H1 (cell line): Measurements from ENCODE around the gene QSOX1. TPM values are rescaled to one million over a fixed set of nuclear protein-coding genes. Genes with fewer than 3 reads are reported as not detected.
"Not testable (repeated sequence)": the region's sequence is repeated elsewhere in the genome, so short reads cannot be mapped to it uniquely, and the experiment has no call there.

Source experiments
- CTCF ChIA-PET: fragments of 300-600 bp; sonication (Branson Sonifier 250); formaldehyde crosslinking; loops from one replicate; lab custom pipeline; 2021; ENCODE audit not compliant: partially characterized antibody; lab: Charles Lee
- POLR2A ChIA-PET: fragments of 300-600 bp; sonication (Branson Sonifier 250); formaldehyde crosslinking; loops from one replicate; lab custom pipeline; 2021; ENCODE audit warnings: inconsistent platforms; ENCODE audit not compliant: partially characterized antibody; lab: Charles Lee
- DNase-seq, 2 experiments: peaks; one replicate each; pipeline versions ENCODE4 v3.0.0 to v3.0.0-alpha.2; 2010 to 2022; ENCODE audit warnings: low spot score in 2 of 2, low read depth in 1 of 2, mixed read lengths in 1 of 2
- FAIRE-seq: peaks from 2 replicates; lab custom pipeline; 2011; peaks lifted over from hg19 to GRCh38; lab: Jason Lieb, UNC
- H2AFZ ChIP-seq: 2 replicates; pipeline ENCODE4 v1.8.1; 2012; ENCODE audit warnings: low read length, inconsistent platforms
- H2AK5ac ChIP-seq: 2 replicates; pipeline ENCODE4 v1.6.1; 2013; ENCODE audit warnings: low read depth, low read length
- H2BK120ac ChIP-seq: replicated peaks from 2 replicates; pipeline ENCODE3; 2013; ENCODE audit warnings: low read depth, low read length, inconsistent platforms
- H2BK12ac ChIP-seq: 2 replicates; pipeline ENCODE4 v1.6.1; 2013; ENCODE audit warnings: low read depth, low read length
- H2BK15ac ChIP-seq: 2 replicates; pipeline ENCODE4 v1.6.1; 2013; ENCODE audit warnings: low read length
- H2BK20ac ChIP-seq: 2 replicates; pipeline ENCODE4 v1.6.1; 2013; ENCODE audit warnings: low read length
- H2BK5ac ChIP-seq: 2 replicates; pipeline ENCODE4 v1.6.1; 2013; ENCODE audit warnings: low read depth, low read length
- H3K14ac ChIP-seq: 2 replicates; pipeline ENCODE4 v1.6.1; 2013; ENCODE audit warnings: inconsistent platforms; ENCODE audit not compliant: insufficient read length
- H3K18ac ChIP-seq: 2 replicates; pipeline ENCODE4 v1.6.1; 2013; ENCODE audit warnings: low read length; ENCODE audit errors: extremely low read depth
- H3K23ac ChIP-seq: 2 replicates; pipeline ENCODE4 v1.6.1; 2013; ENCODE audit warnings: inconsistent platforms; ENCODE audit not compliant: insufficient read length
- H3K23me2 ChIP-seq: 2 replicates; pipeline ENCODE4 v1.6.1; 2013; ENCODE audit warnings: low read depth, low read length
- H3K27ac ChIP-seq: 2 replicates; pipeline ENCODE4 v1.6.1; 2011; ENCODE audit warnings: low read depth, low read length, inconsistent platforms
- H3K27me3 ChIP-seq, 4 experiments: replicated peaks in 1 of 4; 1 replicate in 1 of 4; 2 replicates in 3 of 4; pipeline versions ENCODE4 v1.6.1 to v1.8.1; 2011 to 2013; ENCODE audit warnings: low read length in 3 of 4, mild to moderate bottlenecking in 3 of 4, inconsistent platforms in 2 of 4, mixed read lengths in 2 of 4, moderate library complexity in 1 of 4; ENCODE audit not compliant: control insufficient read depth in 3 of 4, insufficient read depth in 3 of 4; ENCODE audit errors: extremely low read depth in 1 of 4
- H3K36me3 ChIP-seq, 4 experiments: 2 replicates each; pipeline versions ENCODE4 v1.6.1 to v1.8.1; 2011 to 2013; ENCODE audit warnings: mild to moderate bottlenecking in 4 of 4, low read length in 3 of 4, moderate library complexity in 2 of 4, control low read depth in 1 of 4, inconsistent platforms in 1 of 4; ENCODE audit not compliant: insufficient read depth in 4 of 4, control insufficient read depth in 2 of 4
- H3K4ac ChIP-seq: replicated peaks from 2 replicates; pipeline ENCODE3; 2013; ENCODE audit warnings: low read length, low read depth, mixed read lengths, inconsistent platforms; ENCODE audit not compliant: insufficient read length
- H3K4me1 ChIP-seq, 4 experiments: replicated peaks in 1 of 4; 1 replicate in 1 of 4; 2 replicates in 3 of 4; pipeline versions ENCODE4 v1.6.1 to v1.8.1; 2011 to 2013; ENCODE audit warnings: low read length in 3 of 4, inconsistent platforms in 2 of 4, mixed read lengths in 1 of 4; ENCODE audit not compliant: insufficient read depth in 4 of 4, control insufficient read depth in 3 of 4
- H3K4me2 ChIP-seq, 2 experiments: 2 replicates each; pipeline versions ENCODE4 v1.6.1 to v1.8.1; 2011 to 2013; ENCODE audit warnings: low read depth in 2 of 2, low read length in 2 of 2, control low read depth in 1 of 2, inconsistent platforms in 1 of 2, mild to moderate bottlenecking in 1 of 2; ENCODE audit not compliant: insufficient read depth in 1 of 2
- H3K4me3 ChIP-seq, 4 experiments: fragments of 200-600, 300-600 bp in 1 of 4; sonication (generic), shearing (Covaris generic), sonication (Bioruptor Twin) in 1 of 4; 2 replicates each; pipeline versions ENCODE4 v1.5.1 to v1.8.1; 2011 to 2016; ENCODE audit warnings: low read length in 4 of 4, low read depth in 3 of 4, control low read depth in 2 of 4, inconsistent platforms in 2 of 4, mild to moderate bottlenecking in 2 of 4, mixed read lengths in 1 of 4, moderate library complexity in 1 of 4; ENCODE audit not compliant: insufficient read depth in 2 of 4; ENCODE audit errors: extremely low read depth in 1 of 4
- H3K56ac ChIP-seq: replicated peaks from 2 replicates; pipeline ENCODE3; 2013; ENCODE audit warnings: low read depth, mild to moderate bottlenecking, mixed read lengths, low read length, inconsistent platforms; ENCODE audit not compliant: insufficient read length
- H3K79me1 ChIP-seq: 2 replicates; pipeline ENCODE4 v1.6.1; 2013; ENCODE audit warnings: low read depth, low read length, control low read depth
- H3K79me2 ChIP-seq, 2 experiments: 2 replicates each; pipeline versions ENCODE4 v1.6.1 to v1.8.1; 2012 to 2013; ENCODE audit warnings: low read length in 2 of 2, mild to moderate bottlenecking in 2 of 2, inconsistent platforms in 1 of 2; ENCODE audit not compliant: insufficient read depth in 2 of 2, control insufficient read depth in 1 of 2
- H3K9ac ChIP-seq, 4 experiments: replicated peaks in 1 of 4; 1 replicate in 1 of 4; 2 replicates in 3 of 4; pipeline versions ENCODE4 v1.6.1 to v1.8.1; 2011 to 2013; ENCODE audit warnings: low read depth in 3 of 4, low read length in 3 of 4, control low read depth in 2 of 4, mild to moderate bottlenecking in 2 of 4, moderate library complexity in 2 of 4, inconsistent platforms in 1 of 4; ENCODE audit errors: extremely low read depth in 1 of 4
- H3K9me3 ChIP-seq, 2 experiments: 2 replicates each; pipeline versions ENCODE4 v1.6.1 to v1.8.1; 2012 to 2013; ENCODE audit warnings: mild to moderate bottlenecking in 2 of 2, moderate library complexity in 2 of 2, control low read depth in 1 of 2, inconsistent platforms in 1 of 2, low read depth in 1 of 2, low read length in 1 of 2, mixed read lengths in 1 of 2; ENCODE audit not compliant: insufficient read depth in 2 of 2
- H4K20me1 ChIP-seq, 2 experiments: replicated peaks in 1 of 2; 2 replicates each; pipeline versions ENCODE3 to v1.8.1; 2011 to 2013; ENCODE audit warnings: inconsistent platforms in 2 of 2, low read length in 2 of 2, mild to moderate bottlenecking in 1 of 2; ENCODE audit not compliant: insufficient read depth in 2 of 2, control insufficient read depth in 1 of 2
- H4K5ac ChIP-seq: 2 replicates; pipeline ENCODE4 v1.6.1; 2013; ENCODE audit warnings: low read length, low read depth, mixed read lengths, inconsistent platforms; ENCODE audit not compliant: insufficient read length
- H4K8ac ChIP-seq: 2 replicates; pipeline ENCODE4 v1.8.0; 2013; ENCODE audit warnings: mild to moderate bottlenecking, moderate library complexity, low read length, inconsistent platforms; ENCODE audit not compliant: insufficient read depth; ENCODE audit errors: extremely low read depth
- H4K91ac ChIP-seq: replicated peaks from 2 replicates; pipeline ENCODE3; 2013; ENCODE audit warnings: low read length, mixed read lengths, inconsistent platforms; ENCODE audit not compliant: insufficient read length
- WGBS, 2 experiments: shearing (Covaris generic) in 1 of 2; methylation state at CpG; one replicate each; pipeline versions ENCODE4 v1.1.6 to v1.1.7; 2013 to 2015; ENCODE audit warnings: low lambda C conversion rate in 2 of 2, mixed read lengths in 2 of 2, inconsistent platforms in 1 of 2, low coverage in 1 of 2, missing lambda C conversion rate in 1 of 2; ENCODE audit not compliant: insufficient replicate concordance in 2 of 2, insufficient coverage in 1 of 2, insufficient read length in 1 of 2; ENCODE audit errors: extremely low coverage in 1 of 2, missing lambda C conversion rate in 1 of 2; 5-methylcytosine and 5-hydroxymethylcytosine counted together
- polyA plus RNA-seq, 7 experiments: library from polyadenylated mRNA; depleted of rRNA in 3 of 7; stranded (reverse) in 5 of 7; unstranded in 2 of 7; fragments of >200 nt in 5 of 7; fragments of 200-250 nt in 2 of 7; gene quantifications; 1 replicate in 5 of 7; 2 replicates in 1 of 7; 4 replicates in 1 of 7; pipeline versions ENCODE4 v1.2.1 to v1.2.3, GENCODE V29; 2011 to 2013; ENCODE audit warnings: missing spikeins in 2 of 7, mixed read lengths in 2 of 7
- total RNA-seq: library from RNA; stranded (reverse); fragmentation: NEBNext Ultra II Directional; extraction: Animal tissue kit (Norgen Biotek cat#: 25700); gene quantifications from 2 replicates; pipeline ENCODE4 v1.2.1, GENCODE V29; 2021

Gene QSOX1
- total and polyA plus RNA-seq, 2 of the 8 experiments (the other 6 are each of a cell fraction or from before 2014, with no cell fraction given) = 97.7 to 123 TPM

- H3K9ac ChIP-seq, H3K14ac ChIP-seq, H3K23ac ChIP-seq, H3K4ac ChIP-seq, H3K36me3 ChIP-seq, H3K27me3 ChIP-seq, H2BK120ac ChIP-seq, H3K23me2 ChIP-seq, H4K91ac ChIP-seq, H2BK5ac ChIP-seq, H3K4me1 ChIP-seq, H3K27ac ChIP-seq, FAIRE-seq, H2AK5ac ChIP-seq, H4K20me1 ChIP-seq, H2BK12ac ChIP-seq, H3K79me1 ChIP-seq, DNase-seq, H3K4me2 ChIP-seq, H2AFZ ChIP-seq, H2BK20ac ChIP-seq, H2BK15ac ChIP-seq, H3K18ac ChIP-seq, H4K5ac ChIP-seq, H4K8ac ChIP-seq, H3K4me3 ChIP-seq, H3K9me3 ChIP-seq, H3K56ac ChIP-seq, H3K79me2 ChIP-seq: not testable (repeated sequence)
- ChIA-PET POLR2A (interaction anchor here (0.9 to 2.3 kb wide), 3 partner anchors 11 to 29 kb away, joined by 3 to 6 read pairs (median 3); no protein-coding TSS in a partner anchor), CTCF (interaction anchor here (1.0 to 14.4 kb wide), 7 partner anchors 13 to 51 kb away, joined by 3 to 160 read pairs (median 6); no protein-coding TSS in a partner anchor)
- 93% methylated on average over 5 of the region's 5 CpGs; no CpG with 5 or more reads in 1 of the 2 experiments for WGBS, 2 experiments
Measured at GRCh38 chr1:180202588-180202987, 47.9 kb downstream of the QSOX1 start.
